Measurements from ENCODE around the gene PAK5. TPM values are rescaled to one million over a fixed set of nuclear protein-coding genes. Genes with fewer than 3 reads are reported as not detected.

The PAK5 gene
- total and polyA plus RNA-seq, 9 of the 15 experiments (the other 6 are each of a cell fraction or from before 2014, with no cell fraction given): not detected

DNA sequence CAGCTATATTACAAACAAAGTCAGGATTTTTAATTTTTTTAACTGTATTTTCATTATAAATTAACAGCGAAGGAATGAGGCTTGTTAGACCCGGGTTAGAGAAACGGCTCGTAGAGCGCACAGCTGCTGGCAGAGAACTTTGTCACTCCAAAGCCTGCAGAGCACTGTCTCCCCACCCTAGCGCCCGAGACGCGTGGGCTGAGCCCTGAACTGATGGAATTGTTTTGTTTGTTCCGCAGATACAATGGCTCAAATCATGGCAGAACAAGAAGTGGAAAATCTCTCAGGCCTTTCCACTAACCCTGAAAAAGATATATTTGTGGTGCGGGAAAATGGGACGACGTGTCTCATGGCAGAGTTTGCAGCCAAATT, 323.7 kb downstream of the PAK5 start (continued):
- TF ChIP-seq, protein P1, sequence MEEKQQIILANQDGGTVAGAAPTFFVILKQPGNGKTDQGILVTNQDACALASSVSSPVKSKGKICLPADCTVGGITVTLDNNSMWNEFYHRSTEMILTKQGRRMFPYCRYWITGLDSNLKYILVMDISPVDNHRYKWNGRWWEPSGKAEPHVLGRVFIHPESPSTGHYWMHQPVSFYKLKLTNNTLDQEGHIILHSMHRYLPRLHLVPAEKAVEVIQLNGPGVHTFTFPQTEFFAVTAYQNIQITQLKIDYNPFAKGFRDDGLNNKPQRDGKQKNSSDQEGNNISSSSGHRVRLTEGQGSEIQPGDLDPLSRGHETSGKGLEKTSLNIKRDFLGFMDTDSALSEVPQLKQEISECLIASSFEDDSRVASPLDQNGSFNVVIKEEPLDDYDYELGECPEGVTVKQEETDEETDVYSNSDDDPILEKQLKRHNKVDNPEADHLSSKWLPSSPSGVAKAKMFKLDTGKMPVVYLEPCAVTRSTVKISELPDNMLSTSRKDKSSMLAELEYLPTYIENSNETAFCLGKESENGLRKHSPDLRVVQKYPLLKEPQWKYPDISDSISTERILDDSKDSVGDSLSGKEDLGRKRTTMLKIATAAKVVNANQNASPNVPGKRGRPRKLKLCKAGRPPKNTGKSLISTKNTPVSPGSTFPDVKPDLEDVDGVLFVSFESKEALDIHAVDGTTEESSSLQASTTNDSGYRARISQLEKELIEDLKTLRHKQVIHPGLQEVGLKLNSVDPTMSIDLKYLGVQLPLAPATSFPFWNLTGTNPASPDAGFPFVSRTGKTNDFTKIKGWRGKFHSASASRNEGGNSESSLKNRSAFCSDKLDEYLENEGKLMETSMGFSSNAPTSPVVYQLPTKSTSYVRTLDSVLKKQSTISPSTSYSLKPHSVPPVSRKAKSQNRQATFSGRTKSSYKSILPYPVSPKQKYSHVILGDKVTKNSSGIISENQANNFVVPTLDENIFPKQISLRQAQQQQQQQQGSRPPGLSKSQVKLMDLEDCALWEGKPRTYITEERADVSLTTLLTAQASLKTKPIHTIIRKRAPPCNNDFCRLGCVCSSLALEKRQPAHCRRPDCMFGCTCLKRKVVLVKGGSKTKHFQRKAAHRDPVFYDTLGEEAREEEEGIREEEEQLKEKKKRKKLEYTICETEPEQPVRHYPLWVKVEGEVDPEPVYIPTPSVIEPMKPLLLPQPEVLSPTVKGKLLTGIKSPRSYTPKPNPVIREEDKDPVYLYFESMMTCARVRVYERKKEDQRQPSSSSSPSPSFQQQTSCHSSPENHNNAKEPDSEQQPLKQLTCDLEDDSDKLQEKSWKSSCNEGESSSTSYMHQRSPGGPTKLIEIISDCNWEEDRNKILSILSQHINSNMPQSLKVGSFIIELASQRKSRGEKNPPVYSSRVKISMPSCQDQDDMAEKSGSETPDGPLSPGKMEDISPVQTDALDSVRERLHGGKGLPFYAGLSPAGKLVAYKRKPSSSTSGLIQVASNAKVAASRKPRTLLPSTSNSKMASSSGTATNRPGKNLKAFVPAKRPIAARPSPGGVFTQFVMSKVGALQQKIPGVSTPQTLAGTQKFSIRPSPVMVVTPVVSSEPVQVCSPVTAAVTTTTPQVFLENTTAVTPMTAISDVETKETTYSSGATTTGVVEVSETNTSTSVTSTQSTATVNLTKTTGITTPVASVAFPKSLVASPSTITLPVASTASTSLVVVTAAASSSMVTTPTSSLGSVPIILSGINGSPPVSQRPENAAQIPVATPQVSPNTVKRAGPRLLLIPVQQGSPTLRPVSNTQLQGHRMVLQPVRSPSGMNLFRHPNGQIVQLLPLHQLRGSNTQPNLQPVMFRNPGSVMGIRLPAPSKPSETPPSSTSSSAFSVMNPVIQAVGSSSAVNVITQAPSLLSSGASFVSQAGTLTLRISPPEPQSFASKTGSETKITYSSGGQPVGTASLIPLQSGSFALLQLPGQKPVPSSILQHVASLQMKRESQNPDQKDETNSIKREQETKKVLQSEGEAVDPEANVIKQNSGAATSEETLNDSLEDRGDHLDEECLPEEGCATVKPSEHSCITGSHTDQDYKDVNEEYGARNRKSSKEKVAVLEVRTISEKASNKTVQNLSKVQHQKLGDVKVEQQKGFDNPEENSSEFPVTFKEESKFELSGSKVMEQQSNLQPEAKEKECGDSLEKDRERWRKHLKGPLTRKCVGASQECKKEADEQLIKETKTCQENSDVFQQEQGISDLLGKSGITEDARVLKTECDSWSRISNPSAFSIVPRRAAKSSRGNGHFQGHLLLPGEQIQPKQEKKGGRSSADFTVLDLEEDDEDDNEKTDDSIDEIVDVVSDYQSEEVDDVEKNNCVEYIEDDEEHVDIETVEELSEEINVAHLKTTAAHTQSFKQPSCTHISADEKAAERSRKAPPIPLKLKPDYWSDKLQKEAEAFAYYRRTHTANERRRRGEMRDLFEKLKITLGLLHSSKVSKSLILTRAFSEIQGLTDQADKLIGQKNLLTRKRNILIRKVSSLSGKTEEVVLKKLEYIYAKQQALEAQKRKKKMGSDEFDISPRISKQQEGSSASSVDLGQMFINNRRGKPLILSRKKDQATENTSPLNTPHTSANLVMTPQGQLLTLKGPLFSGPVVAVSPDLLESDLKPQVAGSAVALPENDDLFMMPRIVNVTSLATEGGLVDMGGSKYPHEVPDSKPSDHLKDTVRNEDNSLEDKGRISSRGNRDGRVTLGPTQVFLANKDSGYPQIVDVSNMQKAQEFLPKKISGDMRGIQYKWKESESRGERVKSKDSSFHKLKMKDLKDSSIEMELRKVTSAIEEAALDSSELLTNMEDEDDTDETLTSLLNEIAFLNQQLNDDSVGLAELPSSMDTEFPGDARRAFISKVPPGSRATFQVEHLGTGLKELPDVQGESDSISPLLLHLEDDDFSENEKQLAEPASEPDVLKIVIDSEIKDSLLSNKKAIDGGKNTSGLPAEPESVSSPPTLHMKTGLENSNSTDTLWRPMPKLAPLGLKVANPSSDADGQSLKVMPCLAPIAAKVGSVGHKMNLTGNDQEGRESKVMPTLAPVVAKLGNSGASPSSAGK (IDR thresholded peaks at IDR 0.05): no peak
- TF ChIP-seq, protein P2, sequence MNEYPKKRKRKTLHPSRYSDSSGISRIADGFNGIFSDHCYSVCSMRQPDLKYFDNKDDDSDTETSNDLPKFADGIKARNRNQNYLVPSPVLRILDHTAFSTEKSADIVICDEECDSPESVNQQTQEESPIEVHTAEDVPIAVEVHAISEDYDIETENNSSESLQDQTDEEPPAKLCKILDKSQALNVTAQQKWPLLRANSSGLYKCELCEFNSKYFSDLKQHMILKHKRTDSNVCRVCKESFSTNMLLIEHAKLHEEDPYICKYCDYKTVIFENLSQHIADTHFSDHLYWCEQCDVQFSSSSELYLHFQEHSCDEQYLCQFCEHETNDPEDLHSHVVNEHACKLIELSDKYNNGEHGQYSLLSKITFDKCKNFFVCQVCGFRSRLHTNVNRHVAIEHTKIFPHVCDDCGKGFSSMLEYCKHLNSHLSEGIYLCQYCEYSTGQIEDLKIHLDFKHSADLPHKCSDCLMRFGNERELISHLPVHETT (CRISPR knock-in tag; conservative IDR thresholded peaks at IDR 0.05 in 1 of 2, IDR thresholded peaks at IDR 0.05 in 1 of 2): no peak
- TF ChIP-seq STAG1 (CRISPR knock-in tag; IDR thresholded peaks at IDR 0.05; ENCODE audit: borderline replicate concordance) (no peak), CLOCK (CRISPR knock-in tag; IDR thresholded peaks at IDR 0.05; ENCODE audit: borderline replicate concordance) (no peak), CHD2 (IDR thresholded peaks at IDR 0.05; ENCODE audit: low read depth, low read length) (no peak), TSHZ1 (CRISPR knock-in tag; IDR thresholded peaks at IDR 0.05) (no peak), NFATC3 (IDR thresholded peaks at IDR 0.05) (no peak), TGIF2 (CRISPR knock-in tag; IDR thresholded peaks at IDR 0.05) (no peak)
